HepG2 (cell line): ENCODE measurements around the gene ZMIZ1. TPM values are rescaled to one million over a fixed set of nuclear protein-coding genes. Genes with fewer than 3 reads are reported as not detected.
"Not testable (repeated sequence)": the region's sequence is repeated elsewhere in the genome, so short reads cannot be mapped to it uniquely, and the experiment has no call there.

Source experiments
- ATAC-seq: fragments of 200-7000 bp; cut with Tn5 transposase; 3 replicates; pipeline ENCODE4 v1.9.1; 2020; ENCODE audit warnings: mild to moderate bottlenecking, moderate library complexity
- BruUV-seq: library from RNA; stranded (reverse); fragments of 400-500 nt; replicated peaks from 2 replicates; lab custom pipeline; 2021; lab: Mats Ljungman, UMichigan
- CTCF ChIA-PET: fragments of 300-600 bp; formaldehyde crosslinking; extraction: SDS; loops from one replicate; lab custom pipeline; 2021; ENCODE audit warnings: low total read pairs, inconsistent platforms, low intra/inter-chr PET ratio; lab: Yijun Ruan, JAX
- POLR2A ChIA-PET: fragments of 350-600 bp; sonication (Branson Sonifier 250); formaldehyde crosslinking; loops from one replicate; lab custom pipeline; 2020; ENCODE audit warnings: antibody characterized with exemption, inconsistent platforms; lab: Yijun Ruan, JAX
- DNase-seq: peaks from one replicate; pipeline ENCODE4 v3.0.0-alpha.2; 2015; ENCODE audit warnings: low spot score
- FAIRE-seq: peaks from 3 replicates; lab custom pipeline; 2011; peaks lifted over from hg19 to GRCh38; lab: Jason Lieb, UNC
- H2AFZ ChIP-seq: one replicate; pipeline ENCODE4 v1.6.1; 2011; ENCODE audit warnings: low read length, inconsistent platforms
- H3K27ac ChIP-seq: fragments of 300-600 bp; 3 replicates; pipeline ENCODE4 v1.8.0; 2011; ENCODE audit warnings: mixed run types, mild to moderate bottlenecking, mixed read lengths, low read length, inconsistent platforms; ENCODE audit not compliant: insufficient read depth; ENCODE audit errors: extremely low read length
- H3K27me3 ChIP-seq, 2 experiments: fragments of 200-600 bp in 1 of 2; 2 replicates in 1 of 2; 3 replicates in 1 of 2; pipeline versions ENCODE4 v1.6.0 to v1.8.0; 2011; ENCODE audit warnings: low read length in 2 of 2, mild to moderate bottlenecking in 2 of 2, moderate library complexity in 2 of 2, inconsistent platforms in 1 of 2; ENCODE audit not compliant: insufficient read depth in 2 of 2, control insufficient read depth in 1 of 2
- H3K36me3 ChIP-seq, 2 experiments: fragments of 200-600 bp in 1 of 2; replicated peaks in 1 of 2; 2 replicates in 1 of 2; 3 replicates in 1 of 2; pipeline versions ENCODE4 v1.5.1 to v1.8.0; 2011; ENCODE audit warnings: low read length in 2 of 2, inconsistent platforms in 1 of 2; ENCODE audit not compliant: insufficient read depth in 2 of 2, control insufficient read depth in 1 of 2
- H3K4me1 ChIP-seq: 2 replicates; pipeline ENCODE4 v1.5.1; 2012; ENCODE audit warnings: low read length, inconsistent platforms; ENCODE audit not compliant: insufficient read depth
- H3K4me2 ChIP-seq: 2 replicates; pipeline ENCODE4 v1.6.0; 2011; ENCODE audit warnings: low read depth, low read length, inconsistent platforms
- H3K4me3 ChIP-seq, 3 experiments: fragments of 200-600 bp in 1 of 3; sonication (generic), shearing (Covaris generic) in 1 of 3; replicated peaks in 1 of 3; 2 replicates each; pipeline ENCODE4 v1.5.1; 2011 to 2016; ENCODE audit warnings: low read length in 3 of 3, inconsistent platforms in 2 of 3, low read depth in 2 of 3, mild to moderate bottlenecking in 2 of 3, control low read depth in 1 of 3, mixed read lengths in 1 of 3; ENCODE audit not compliant: insufficient read depth in 1 of 3
- H3K79me2 ChIP-seq: one replicate; pipeline ENCODE4 v1.6.1; 2011; ENCODE audit warnings: low read length, inconsistent platforms; ENCODE audit not compliant: insufficient read depth
- H3K9ac ChIP-seq: 2 replicates; pipeline ENCODE4 v1.6.0; 2011; ENCODE audit warnings: mild to moderate bottlenecking, low read depth, low read length, inconsistent platforms; ENCODE audit not compliant: insufficient read depth
- H3K9me3 ChIP-seq: 2 replicates; pipeline ENCODE4 v1.5.1; 2012; ENCODE audit warnings: mild to moderate bottlenecking, low read length
- H4K20me1 ChIP-seq: 2 replicates; pipeline ENCODE4 v1.6.0; 2011; ENCODE audit warnings: inconsistent platforms, mild to moderate bottlenecking, low read length, moderate library complexity; ENCODE audit not compliant: insufficient read depth
- RELA ChIP-seq: sonication (generic); formaldehyde crosslinking; IDR thresholded peaks from 2 replicates; pipeline ENCODE4 v1.4.0; 2020; ENCODE audit warnings: missing genetic modification reagents
- SALL2 ChIP-seq: sonication (generic); formaldehyde crosslinking; IDR thresholded peaks from 2 replicates; pipeline ENCODE4 v1.8.1; 2023; ENCODE audit warnings: mild to moderate bottlenecking, missing genetic modification reagents, inconsistent platforms
- SUZ12 ChIP-seq: fragments of 150-350 bp; IDR thresholded peaks from 2 replicates; pipeline ENCODE4 v1.6.1; 2014; ENCODE audit warnings: low read depth, low read length
- WGBS: methylation state at CpG from one replicate; pipeline ENCODE4 v1.1.6; 2017; ENCODE audit warnings: low lambda C conversion rate; 5-methylcytosine and 5-hydroxymethylcytosine counted together
- in situ Hi-C: cut with HindIII; loops from 2 replicates; pipeline ENCODE4 v1.10.0; 2017; ENCODE audit warnings: low pct_unique_long_range_greater_than_20kb; ENCODE audit not compliant: extremely low pct_ligation_motif_present
- intact Hi-C: fragments of 100-400 bp; cut with micrococcal nuclease; formaldehyde crosslinking; loops from one replicate; pipeline ENCODE4 v1.10.0; 2022; ENCODE audit not compliant: unreplicated experiment
- polyA plus RNA-seq, 8 experiments: library from polyadenylated mRNA; depleted of rRNA in 3 of 8; stranded (reverse) in 7 of 8; unstranded in 1 of 8; fragments of >200 nt; fragmentation: Illumina TruSeq in 4 of 8; extraction: Trizol in 4 of 8; gene quantifications; 2 replicates each; pipeline versions ENCODE4 v1.2.1 to v1.2.3, GENCODE V29; 2011 to 2016; ENCODE audit warnings: low read depth in 4 of 8, missing spikeins in 1 of 8, mixed read lengths in 1 of 8; ENCODE audit not compliant: insufficient read depth in 1 of 8
- total RNA-seq, 5 experiments: library from RNA; depleted of rRNA; stranded (reverse); fragments of >200 nt; fragmentation: Illumina TruSeq; extraction: Trizol; gene quantifications; 2 replicates each; pipeline ENCODE4 v1.2.3, GENCODE V29; 2016; ENCODE audit warnings: low read depth in 1 of 5
- TF ChIP-seq, protein P1 (sequence below): sonication (generic); formaldehyde crosslinking; IDR thresholded peaks from 2 replicates; pipeline ENCODE4 v1.4.0; 2020; ENCODE audit warnings: mild to moderate bottlenecking, low read depth, missing genetic modification reagents

Gene ZMIZ1
- total and polyA plus RNA-seq, 2 of the 13 experiments (the other 11 are each of a cell fraction or from before 2014, with no cell fraction given): 5.3 to 10.2 TPM

DNA sequence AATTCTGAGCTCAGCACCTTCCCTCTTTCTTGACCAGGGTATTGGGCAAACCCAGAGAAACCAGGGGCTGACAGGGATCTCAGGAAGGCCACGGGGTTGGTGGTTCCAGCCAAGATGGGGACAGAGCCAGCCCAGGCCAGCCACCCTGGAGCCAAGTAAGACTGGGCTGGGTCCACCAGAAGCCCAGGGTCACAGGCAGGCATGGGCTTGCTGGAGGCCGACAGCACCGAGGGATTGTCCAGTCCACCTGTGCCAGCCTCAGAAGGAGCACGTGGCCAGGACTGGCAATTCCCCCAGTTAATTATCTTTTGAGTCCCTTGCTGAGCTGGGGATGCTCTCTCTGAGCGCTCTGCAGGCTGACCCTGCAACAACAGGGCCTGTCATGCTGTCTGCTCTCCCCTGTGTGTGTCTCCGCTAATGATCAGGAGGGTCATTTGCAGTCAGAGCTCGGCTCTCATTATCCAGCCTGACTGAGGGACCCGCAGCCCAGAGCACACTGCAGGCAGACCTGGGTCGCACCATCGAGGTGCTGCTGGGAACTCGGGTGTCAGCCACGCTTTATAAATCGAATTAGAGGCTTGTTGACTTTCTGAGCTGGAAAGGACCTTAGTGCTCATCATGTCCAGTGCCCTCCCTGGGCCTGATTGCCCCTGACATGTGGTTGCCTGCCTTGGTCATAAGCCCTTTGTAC, 209.0 kb downstream of the ZMIZ1 start:
- FAIRE-seq: no peak
- BruUV-seq: no TSS peak
- intact Hi-C loops (no loop called here), in situ Hi-C loops (no loop called here)
- no peak for ATAC-seq
- Histone ChIP-seq H3K79me2 (no peaks in the 10 kb centered on the region), H3K36me3 (peaks cover 39 to 76% of the 10 kb centered on the region in 2 experiments; a peak in 4 of 5 replicates), H3K27ac (no peak overlapping the region), H3K27me3 (no peaks in the 10 kb centered on the region), H3K9me3 (no peaks in the 10 kb centered on the region), H2AFZ (no peak overlapping the region), H3K9ac (no peak overlapping the region), H3K4me1 (no peaks in the 10 kb centered on the region), H3K4me2 (no peak overlapping the region), H4K20me1 (peaks cover 16% of the 10 kb centered on the region; the same call in 1 of the 2 replicates), H3K4me3 (no peak overlapping the region)
- ChIA-PET POLR2A (no interaction called here), CTCF (no interaction called here)
- TF ChIP-seq, protein P1, sequence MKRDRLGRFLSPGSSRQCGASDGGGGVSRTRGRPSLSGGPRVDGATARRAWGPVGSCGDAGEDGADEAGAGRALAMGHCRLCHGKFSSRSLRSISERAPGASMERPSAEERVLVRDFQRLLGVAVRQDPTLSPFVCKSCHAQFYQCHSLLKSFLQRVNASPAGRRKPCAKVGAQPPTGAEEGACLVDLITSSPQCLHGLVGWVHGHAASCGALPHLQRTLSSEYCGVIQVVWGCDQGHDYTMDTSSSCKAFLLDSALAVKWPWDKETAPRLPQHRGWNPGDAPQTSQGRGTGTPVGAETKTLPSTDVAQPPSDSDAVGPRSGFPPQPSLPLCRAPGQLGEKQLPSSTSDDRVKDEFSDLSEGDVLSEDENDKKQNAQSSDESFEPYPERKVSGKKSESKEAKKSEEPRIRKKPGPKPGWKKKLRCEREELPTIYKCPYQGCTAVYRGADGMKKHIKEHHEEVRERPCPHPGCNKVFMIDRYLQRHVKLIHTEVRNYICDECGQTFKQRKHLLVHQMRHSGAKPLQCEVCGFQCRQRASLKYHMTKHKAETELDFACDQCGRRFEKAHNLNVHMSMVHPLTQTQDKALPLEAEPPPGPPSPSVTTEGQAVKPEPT: no peak
- TF ChIP-seq SALL2 (CRISPR knock-in tag): no peak
- TF ChIP-seq RELA (CRISPR knock-in tag): no peak
- no peak for TF ChIP-seq SUZ12
- WGBS: 83% methylated on average over 2 of the region's 13 CpGs
- no peak for DNase-seq

DNA sequence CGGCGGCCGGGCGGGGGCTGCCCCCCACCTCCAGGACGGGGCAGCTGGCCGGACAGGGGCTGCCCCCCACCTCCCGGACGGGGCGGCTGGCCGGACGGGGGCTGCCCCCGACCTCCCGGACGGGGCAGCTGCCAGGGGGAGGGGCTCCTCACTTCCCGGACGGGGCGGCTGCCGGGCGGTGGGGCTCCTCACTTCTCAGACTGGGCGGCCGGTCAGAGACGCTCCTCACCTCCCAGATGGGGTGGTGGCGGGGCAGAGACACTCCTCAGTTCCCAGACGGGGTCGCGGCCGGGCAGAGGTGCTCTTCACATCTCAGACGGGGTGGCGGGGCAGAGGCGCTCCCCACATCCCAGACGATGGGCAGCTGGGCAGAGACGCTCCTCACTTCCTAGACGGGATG, 210.3 kb downstream of the ZMIZ1 start:
- 96% methylated on average over 6 of the region's 33 CpGs for WGBS
- H3K27ac ChIP-seq, H3K4me3 ChIP-seq, H3K27me3 ChIP-seq, DNase-seq, H2AFZ ChIP-seq, FAIRE-seq, in situ Hi-C loops, BruUV-seq, H3K4me1 ChIP-seq, H3K4me2 ChIP-seq, H3K9me3 ChIP-seq, CTCF ChIA-PET, H4K20me1 ChIP-seq, H3K9ac ChIP-seq, intact Hi-C loops, POLR2A ChIA-PET, H3K79me2 ChIP-seq, ATAC-seq: not testable (repeated sequence)
- H3K36me3 ChIP-seq: peaks cover 44 to 76% of the 10 kb centered on the region in 2 experiments
